Osteoblast (primary cell): ENCODE results near the gene CAPG. TPM values are rescaled to one million over a fixed set of nuclear protein-coding genes. Genes with fewer than 3 reads are reported as not detected.
A peak's percentile ranks its signal among the peaks of the same experiment; 100 is the strongest.
"Not testable (repeated sequence)": the region's sequence is repeated elsewhere in the genome, so short reads cannot be mapped to it uniquely, and the experiment has no call there.

ENCODE experiments used
- DNase-seq: peaks from one replicate; pipeline ENCODE4 v3.0.0; 2011; ENCODE audit warnings: low spot score, mixed read lengths; ENCODE audit not compliant: insufficient read length; ENCODE audit errors: missing footprints
- H2AFZ ChIP-seq: 2 replicates; pipeline ENCODE4 v1.6.0; 2011; ENCODE audit warnings: mild to moderate bottlenecking, low read length
- H3K27ac ChIP-seq: 2 replicates; pipeline ENCODE4 v1.5.1; 2011; ENCODE audit warnings: mild to moderate bottlenecking, low read depth, low read length, moderate library complexity
- H3K27me3 ChIP-seq: 2 replicates; pipeline ENCODE4 v1.6.0; 2012; ENCODE audit warnings: mild to moderate bottlenecking, control low read depth, inconsistent platforms, low read length, moderate library complexity; ENCODE audit not compliant: insufficient read depth
- H3K36me3 ChIP-seq: 2 replicates; pipeline ENCODE4 v1.5.1; 2011; ENCODE audit warnings: mild to moderate bottlenecking, low read length, control low read depth, moderate library complexity; ENCODE audit not compliant: insufficient read depth
- H3K4me1 ChIP-seq: 2 replicates; pipeline ENCODE4 v1.5.1; 2011; ENCODE audit warnings: mild to moderate bottlenecking, low read length, control low read depth, moderate library complexity; ENCODE audit not compliant: insufficient read depth
- H3K4me2 ChIP-seq: 2 replicates; pipeline ENCODE4 v1.6.0; 2011; ENCODE audit warnings: mild to moderate bottlenecking, low read length; ENCODE audit not compliant: insufficient read depth
- H3K4me3 ChIP-seq: fragments of 200-600 bp; sonication (generic); 3 replicates; pipeline ENCODE4 v1.5.1; 2012; ENCODE audit warnings: mild to moderate bottlenecking, low read length, inconsistent platforms; ENCODE audit not compliant: insufficient read depth
- H3K79me2 ChIP-seq: 2 replicates; pipeline ENCODE4 v1.6.0; 2012; ENCODE audit warnings: mild to moderate bottlenecking, low read length, control low read depth, inconsistent platforms; ENCODE audit not compliant: insufficient read depth
- H3K9me3 ChIP-seq: 2 replicates; pipeline ENCODE4 v1.5.1; 2011; ENCODE audit warnings: low read depth, low read length, control low read depth
- H4K20me1 ChIP-seq: 2 replicates; pipeline ENCODE4 v1.6.0; 2012; ENCODE audit warnings: mild to moderate bottlenecking, low read length, control low read depth; ENCODE audit not compliant: insufficient read depth
- total RNA-seq: library from RNA; depleted of rRNA; stranded (reverse); fragments of >200 nt; gene quantifications from 2 replicates; pipeline ENCODE4 v1.2.3, GENCODE V29; 2012
- TF ChIP-seq, protein P1 (sequence below): IDR thresholded peaks from 2 replicates; pipeline ENCODE4 v1.5.1; 2011; ENCODE audit warnings: mild to moderate bottlenecking, low read depth, low read length, moderate library complexity; ENCODE audit errors: extremely low read depth

Gene CAPG
- total RNA-seq, 1 donor: 140 TPM

DNA sequence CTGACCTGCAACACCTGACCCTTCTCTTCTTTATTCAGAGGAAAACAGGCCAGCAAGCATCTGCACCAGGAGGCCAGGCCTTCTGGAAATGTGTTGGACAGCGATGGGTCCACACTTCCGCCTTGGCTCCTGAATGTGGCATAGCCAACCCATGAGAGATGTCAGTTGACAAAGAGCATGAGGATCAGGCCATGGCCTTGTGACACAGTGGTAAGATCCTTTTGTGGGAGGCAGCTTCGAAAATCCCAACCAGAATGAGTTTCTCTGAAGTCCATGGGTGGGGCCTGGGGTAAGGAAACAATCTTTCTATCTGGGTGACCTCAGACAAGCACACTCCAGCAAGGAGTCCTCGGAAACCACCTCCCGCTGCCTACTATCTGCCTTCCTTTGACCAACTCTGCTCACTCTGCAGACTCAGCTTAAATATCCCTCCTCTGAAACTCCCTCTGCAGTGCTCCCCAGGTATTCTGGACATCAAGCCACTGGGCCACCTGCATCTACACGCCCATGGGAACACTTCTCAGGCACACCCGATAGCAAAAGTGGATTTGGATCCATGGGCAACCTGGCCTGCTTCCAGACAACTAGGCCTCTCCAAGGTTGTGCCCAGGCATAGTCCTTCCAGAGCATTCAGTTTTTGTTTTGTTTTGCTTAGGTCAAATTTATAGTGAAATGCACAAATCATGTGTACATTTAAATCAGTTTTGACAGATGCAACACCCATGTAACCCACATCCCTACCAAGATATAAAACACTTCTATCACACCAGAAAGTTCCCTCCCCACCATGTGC lies 4.8 kb upstream of the CAPG start:
- Histone ChIP-seq H2AFZ (no peak overlapping the region), H4K20me1 (no peaks in the 10 kb centered on the region), H3K36me3 (no peaks in the 10 kb centered on the region), H3K4me1 (peaks cover 25% of the 10 kb centered on the region), H3K79me2 (peaks cover 27% of the 10 kb centered on the region), H3K4me2 (no peak overlapping the region), H3K9me3 (no peaks in the 10 kb centered on the region), H3K27me3 (no peaks in the 10 kb centered on the region), H3K4me3 (no peak overlapping the region), H3K27ac (no peak overlapping the region)
- TF ChIP-seq, protein P1, sequence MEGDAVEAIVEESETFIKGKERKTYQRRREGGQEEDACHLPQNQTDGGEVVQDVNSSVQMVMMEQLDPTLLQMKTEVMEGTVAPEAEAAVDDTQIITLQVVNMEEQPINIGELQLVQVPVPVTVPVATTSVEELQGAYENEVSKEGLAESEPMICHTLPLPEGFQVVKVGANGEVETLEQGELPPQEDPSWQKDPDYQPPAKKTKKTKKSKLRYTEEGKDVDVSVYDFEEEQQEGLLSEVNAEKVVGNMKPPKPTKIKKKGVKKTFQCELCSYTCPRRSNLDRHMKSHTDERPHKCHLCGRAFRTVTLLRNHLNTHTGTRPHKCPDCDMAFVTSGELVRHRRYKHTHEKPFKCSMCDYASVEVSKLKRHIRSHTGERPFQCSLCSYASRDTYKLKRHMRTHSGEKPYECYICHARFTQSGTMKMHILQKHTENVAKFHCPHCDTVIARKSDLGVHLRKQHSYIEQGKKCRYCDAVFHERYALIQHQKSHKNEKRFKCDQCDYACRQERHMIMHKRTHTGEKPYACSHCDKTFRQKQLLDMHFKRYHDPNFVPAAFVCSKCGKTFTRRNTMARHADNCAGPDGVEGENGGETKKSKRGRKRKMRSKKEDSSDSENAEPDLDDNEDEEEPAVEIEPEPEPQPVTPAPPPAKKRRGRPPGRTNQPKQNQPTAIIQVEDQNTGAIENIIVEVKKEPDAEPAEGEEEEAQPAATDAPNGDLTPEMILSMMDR: no peak
- peak; percentile 38 for DNase-seq

GRCh38 chr2:85414421-85414759 lies 4.2 kb upstream of the CAPG start:
- Histone ChIP-seq H3K4me2 (peak overlapping the region; percentile 90), H3K79me2 (peaks cover 32% of the 10 kb centered on the region), H3K4me1 (peaks cover 24% of the 10 kb centered on the region), H2AFZ (peak overlapping the region; percentile 91)
- H3K36me3 ChIP-seq, H3K4me3 ChIP-seq, H3K27me3 ChIP-seq, H4K20me1 ChIP-seq, H3K27ac ChIP-seq, H3K9me3 ChIP-seq, DNase-seq: not testable (repeated sequence)

DNA sequence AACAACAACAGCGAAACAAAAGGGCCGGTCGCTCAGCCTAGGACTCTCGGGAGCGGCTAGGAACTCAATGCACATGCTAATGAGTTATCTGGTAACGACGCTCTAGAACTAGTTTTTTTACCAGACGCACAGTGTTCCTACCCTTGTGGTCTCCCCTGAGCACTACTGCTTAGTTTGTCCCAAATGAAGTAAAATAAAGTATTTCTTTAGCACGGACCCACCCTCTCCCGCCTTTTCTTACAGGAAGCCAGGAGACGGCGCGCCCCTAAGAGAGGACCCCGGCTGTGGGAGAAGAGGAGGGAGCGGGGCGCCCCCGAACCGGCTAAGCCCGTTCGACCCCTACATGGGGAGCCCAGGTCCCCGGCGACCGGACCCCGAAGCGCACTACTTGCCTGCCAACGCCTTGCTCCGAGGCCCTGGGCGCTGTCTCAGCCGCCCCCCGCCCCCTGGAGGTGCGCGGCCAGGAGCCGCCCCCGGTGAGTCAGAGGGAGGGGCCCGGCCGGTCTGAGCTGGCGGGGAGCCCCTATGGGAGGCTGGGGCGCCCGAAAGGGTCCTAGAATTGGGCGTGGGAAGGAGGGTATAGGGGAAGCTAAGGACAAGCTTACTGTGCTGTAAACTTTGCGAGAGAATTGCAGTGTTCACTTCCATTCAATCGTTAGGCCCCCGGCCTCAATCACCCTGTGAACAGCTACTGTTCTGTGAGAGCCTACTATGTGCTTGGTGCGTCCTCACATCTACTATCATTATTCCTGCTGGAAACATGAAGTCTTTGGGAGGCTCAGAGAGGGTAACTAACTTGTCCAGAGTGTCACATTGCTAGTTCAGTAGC lies 3.6 kb upstream of the CAPG start:
- no peaks in the 10 kb centered on the region for H4K20me1 ChIP-seq
- peak overlapping the region; percentile 24 for H3K27ac ChIP-seq
- peaks cover 19% of the 10 kb centered on the region for H3K4me1 ChIP-seq
- DNase-seq: peak; percentile 95
- no peaks in the 10 kb centered on the region for H3K36me3 ChIP-seq
- TF ChIP-seq, protein P1: no peak
- peak overlapping the region; percentile 76 for H3K4me3 ChIP-seq
- no peaks in the 10 kb centered on the region for H3K27me3 ChIP-seq
- H3K79me2 ChIP-seq: peaks cover 33% of the 10 kb centered on the region
- peak overlapping the region; percentile 90 for H3K4me2 ChIP-seq
- peak overlapping the region; percentile 91 for H2AFZ ChIP-seq
- no peaks in the 10 kb centered on the region for H3K9me3 ChIP-seq

GRCh38 chr2:85411405-85411748 lies 1.2 kb upstream of the CAPG start:
- peaks cover 22% of the 10 kb centered on the region for H3K4me1 ChIP-seq
- no peaks in the 10 kb centered on the region for H3K36me3 ChIP-seq
- TF ChIP-seq, protein P1: no peak
- H3K9me3 ChIP-seq: no peaks in the 10 kb centered on the region
- no peak overlapping the region for H3K4me2 ChIP-seq
- H4K20me1 ChIP-seq: no peaks in the 10 kb centered on the region
- H3K27ac ChIP-seq: no peak overlapping the region
- H3K79me2 ChIP-seq: peaks cover 38% of the 10 kb centered on the region
- no peak for DNase-seq
- no peak overlapping the region for H3K4me3 ChIP-seq
- H2AFZ ChIP-seq: no peak overlapping the region
- no peaks in the 10 kb centered on the region for H3K27me3 ChIP-seq
